HG02973 (cell line): ENCODE results near the gene GOLGA7B.

Experiments
- ATAC-seq: cut with Tn5 transposase; IDR thresholded peaks from one replicate; pipeline ENCODE4 v1.9.1; 2021; ENCODE audit warnings: moderate library complexity; ENCODE audit not compliant: unreplicated experiment

Gene GOLGA7B

DNA sequence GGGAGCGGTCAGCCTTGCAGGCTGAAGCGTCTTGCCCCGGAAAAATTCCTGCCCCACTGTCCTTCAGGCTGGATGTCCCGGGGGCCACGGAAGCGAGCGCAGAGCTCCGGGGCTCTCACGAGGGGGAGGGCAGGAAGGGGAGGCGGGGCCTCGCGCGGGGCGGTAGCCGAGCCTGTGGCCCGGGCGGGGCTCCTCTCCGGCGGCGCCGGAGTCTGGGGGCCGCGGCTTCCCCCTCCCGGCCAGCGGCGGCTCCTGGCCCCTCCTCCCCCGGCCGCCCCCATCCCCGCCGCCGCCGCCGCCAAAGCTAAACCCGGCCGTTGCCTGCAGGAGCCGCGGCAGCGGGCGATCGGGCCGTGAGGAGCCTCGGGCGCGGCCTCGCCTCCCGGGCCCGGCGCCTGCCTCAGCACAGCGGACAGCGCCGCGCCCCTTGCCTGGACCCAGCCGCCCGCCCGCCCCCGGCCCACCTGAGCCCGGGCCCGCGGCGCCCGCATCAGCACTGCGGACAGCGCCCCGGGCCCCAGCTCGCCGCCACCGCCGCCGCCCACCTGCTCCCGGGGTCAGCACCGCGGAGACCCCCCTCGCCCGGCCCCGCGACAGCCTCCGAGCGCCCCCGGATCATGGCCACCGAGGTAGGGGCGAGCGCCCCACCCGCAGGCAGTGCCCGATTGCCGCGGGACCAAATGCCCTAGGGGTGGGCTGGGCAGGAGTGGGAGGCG is at the start of gene GOLGA7B:
Gene GOLGA7B (plus strand): TSS at position 157 of the 716 bp plus-strand sequence. CDS start 461 bp downstream, at position 618.
- no peak for ATAC-seq

DNA sequence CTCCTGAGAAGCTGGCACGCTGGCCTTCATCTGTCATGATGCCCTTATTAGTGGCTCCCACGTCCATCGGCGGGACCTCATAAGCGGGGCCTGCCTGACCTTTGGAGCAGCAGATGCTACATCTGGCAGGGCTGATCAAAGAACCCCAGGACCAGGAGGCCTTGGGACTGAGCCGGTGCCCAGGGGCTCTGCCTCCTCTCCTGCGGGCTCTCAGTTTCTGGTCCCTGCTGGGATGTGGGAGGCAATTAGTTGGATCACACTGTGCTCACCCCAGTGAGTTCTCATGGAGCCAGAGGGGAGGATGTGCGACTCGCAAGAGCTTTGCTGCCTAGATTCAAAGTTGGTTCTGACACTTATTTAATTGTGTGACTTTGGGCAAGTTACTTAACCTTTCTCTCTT is 49.2 kb upstream of the GOLGA7B start:
- no peak for ATAC-seq

GRCh38 chr10:97801422-97801821 is 48.2 kb upstream of the GOLGA7B start:
- no peak for ATAC-seq

GRCh38 chr10:97805096-97805884 is 44.4 kb upstream of the GOLGA7B start:
- ATAC-seq, result no peak

DNA sequence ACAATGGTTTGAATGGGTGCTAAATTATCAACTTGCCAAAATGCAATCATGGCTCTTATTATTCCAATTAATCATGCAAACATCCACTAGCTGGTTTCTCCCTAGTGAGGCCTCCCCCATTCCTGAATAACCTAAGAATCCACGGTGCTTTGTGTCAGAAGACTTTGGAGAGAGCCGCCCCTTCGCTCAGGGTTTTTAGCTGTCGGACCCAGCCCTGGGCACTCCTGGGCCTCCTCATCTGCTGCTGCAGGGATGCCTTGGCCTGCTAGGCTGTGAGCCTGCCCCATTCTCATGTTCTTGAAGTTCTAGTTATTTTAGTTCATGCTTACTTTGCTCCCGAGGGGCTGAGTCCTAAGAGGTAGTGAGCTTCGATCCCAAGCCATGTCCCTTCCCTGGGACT is 43.7 kb upstream of the GOLGA7B start:
- no peak for ATAC-seq

DNA sequence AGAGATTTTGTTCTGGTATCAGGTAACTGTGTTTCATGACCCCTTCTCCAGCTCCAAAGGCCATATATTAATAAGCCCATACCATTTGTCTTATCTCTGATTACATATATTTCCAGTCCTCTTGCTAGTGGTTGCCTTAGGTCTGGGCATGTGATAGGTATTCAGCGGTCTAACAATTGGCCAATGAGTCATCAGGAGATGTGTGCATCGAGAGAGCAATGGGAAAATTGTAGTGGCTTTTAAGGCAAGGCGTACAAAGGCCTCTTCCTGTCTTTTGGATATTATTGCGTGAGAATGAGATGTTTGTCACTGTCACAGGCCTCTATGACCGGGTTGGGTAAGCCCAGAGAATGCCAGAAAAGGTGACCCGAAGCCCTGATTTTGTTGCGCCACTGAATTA is 39.2 kb upstream of the GOLGA7B start:
- no peak for ATAC-seq

DNA sequence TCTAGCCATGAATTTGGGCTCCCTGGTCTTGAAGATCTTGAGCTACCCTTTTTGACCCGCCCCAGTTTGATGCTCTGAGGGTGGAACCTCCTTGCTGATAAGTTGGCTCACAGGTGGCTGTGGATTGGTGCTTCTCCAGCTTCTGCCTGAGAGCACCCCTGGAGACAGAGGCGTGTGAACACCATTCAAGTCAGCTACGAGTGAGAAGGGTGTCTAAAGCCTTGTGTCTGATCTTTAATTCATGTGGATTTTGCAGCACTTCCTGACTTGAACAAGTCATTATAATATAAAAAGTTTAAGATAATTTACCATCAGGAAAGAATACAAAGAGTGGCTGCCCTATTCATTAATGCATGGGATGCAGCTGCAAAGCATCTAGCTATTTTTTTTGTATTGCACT is 37.7 kb upstream of the GOLGA7B start:
- no peak for ATAC-seq

- no peak for ATAC-seq
Measured at GRCh38 chr10:97812696-97813095, 36.9 kb upstream of the GOLGA7B start.

GRCh38 chr10:97813311-97813710 is 36.3 kb upstream of the GOLGA7B start:
- ATAC-seq, result no peak

- no peak for ATAC-seq
Measured at GRCh38 chr10:97814996-97815395, 34.6 kb upstream of the GOLGA7B start.

GRCh38 chr10:97816609-97817008 is 33.0 kb upstream of the GOLGA7B start:
- no peak for ATAC-seq

DNA sequence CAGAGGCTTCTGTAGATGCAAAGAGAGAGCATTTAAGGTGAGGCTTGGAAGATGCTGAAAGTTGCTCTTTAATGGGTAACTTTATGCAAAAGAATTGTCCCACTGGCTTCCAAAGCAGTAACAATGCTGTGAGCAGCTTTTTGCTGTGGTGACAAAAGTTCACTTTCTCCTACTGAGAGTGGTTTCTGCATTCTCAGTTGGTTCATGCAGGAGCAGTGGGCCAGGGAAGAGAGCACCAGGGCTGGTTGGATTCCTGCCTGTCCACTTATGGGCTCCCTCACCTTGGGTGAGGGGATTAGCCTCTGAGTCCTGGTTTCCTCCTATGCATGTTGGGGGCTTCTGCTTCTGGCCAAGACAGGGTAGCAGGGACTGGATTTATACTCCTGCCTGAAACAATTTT is 31.1 kb upstream of the GOLGA7B start:
- ATAC-seq, result no peak

DNA sequence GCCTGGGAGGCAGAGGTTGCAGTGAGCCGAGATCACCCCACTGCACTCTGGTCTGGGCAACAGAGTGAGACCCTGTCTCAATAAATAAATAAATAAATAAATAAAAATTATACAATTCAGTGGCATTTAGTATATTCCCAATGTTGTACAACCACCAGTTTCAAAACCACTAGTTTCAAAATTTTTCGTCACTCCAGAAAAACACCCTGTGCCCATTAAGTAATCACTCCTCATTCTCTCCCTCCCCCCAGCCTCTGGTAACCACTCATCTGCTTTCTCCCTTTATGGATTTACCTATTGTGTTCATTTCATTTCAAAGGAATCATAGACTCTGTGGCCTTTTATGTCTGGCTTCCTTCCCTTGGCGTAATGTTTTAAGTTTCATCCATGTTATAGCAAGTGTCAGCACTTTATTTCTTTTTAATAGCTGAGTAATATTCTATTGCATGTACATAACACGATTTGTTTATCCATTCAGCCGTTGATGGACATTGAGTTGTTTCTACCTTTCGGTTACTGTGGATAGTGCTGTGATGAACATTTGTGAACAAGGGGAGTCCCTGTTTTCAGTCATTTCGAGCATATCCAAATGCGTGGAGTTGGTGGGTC is 29.4 kb upstream of the GOLGA7B start:
- ATAC-seq, result no peak

DNA sequence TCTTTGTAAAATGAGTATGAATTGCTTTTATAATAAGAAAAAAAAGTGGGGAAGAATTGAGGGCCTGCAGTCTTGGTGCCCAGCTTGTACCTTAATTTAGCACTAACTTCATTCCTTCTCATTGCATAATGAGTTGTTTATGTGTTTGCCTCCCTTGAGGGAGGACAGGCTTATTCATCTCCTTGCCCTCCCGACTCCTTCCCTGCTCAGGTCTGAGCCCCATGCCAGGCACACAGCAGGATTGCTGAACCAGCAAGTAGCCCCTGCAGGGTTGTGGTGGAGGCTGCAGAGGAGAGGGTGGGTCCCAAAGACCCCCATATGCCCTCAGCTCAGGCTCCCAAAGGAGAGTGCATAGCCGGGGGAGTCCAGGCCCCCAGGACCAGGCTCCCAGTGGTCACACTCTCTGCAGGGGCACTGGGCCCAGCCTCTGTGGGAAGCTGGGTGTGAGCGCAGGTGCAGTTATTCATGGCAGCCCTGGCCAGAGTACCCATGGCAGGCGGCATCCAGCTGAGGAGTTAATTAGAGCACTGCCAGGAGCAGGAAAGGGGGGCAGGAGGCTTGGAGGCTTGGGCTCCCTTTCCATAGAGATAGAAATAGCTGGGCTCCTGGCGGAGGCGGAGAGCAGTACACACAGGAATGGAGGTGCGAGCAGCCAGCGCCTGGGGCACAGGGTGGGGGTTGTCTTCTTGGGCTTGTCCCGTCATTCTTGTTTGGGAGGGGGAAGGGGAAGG is 28.2 kb upstream of the GOLGA7B start:
- ATAC-seq, result no peak

GRCh38 chr10:97822261-97822687 is 27.4 kb upstream of the GOLGA7B start:
- ATAC-seq, result no peak

GRCh38 chr10:97823734-97824133 is 25.9 kb upstream of the GOLGA7B start:
- no peak for ATAC-seq

- ATAC-seq, result no peak
Measured at GRCh38 chr10:97825020-97825760, 24.5 kb upstream of the GOLGA7B start.

- no peak for ATAC-seq
Measured at GRCh38 chr10:97826892-97827291, 22.8 kb upstream of the GOLGA7B start.

- ATAC-seq, result no peak
Measured at GRCh38 chr10:97827702-97828291, 21.8 kb upstream of the GOLGA7B start.

DNA sequence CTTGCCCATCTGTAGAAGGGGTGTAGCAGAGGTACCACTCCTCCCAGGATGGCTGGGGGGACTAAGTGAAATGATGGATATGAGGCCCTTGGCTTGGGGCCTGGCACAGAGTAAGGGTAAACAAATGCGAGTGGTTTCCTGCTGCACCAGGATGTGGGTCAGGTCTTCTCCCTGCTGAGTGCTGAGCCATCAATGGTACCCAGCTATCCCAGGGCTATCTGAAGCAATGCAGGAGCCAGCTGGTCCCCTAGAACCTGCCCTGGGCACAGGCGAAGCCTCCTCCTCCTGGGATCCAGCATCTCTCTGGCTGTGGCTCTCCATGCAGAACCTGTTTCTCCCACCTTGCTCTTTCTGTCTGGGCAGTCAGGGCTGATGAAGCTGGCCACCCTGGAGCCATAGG is 20.9 kb upstream of the GOLGA7B start:
- no peak for ATAC-seq
